ENCODE data around the gene STARD10. TPM values are rescaled to one million over a fixed set of nuclear protein-coding genes. Genes with fewer than 3 reads are reported as not detected.

The STARD10 gene
- total RNA-seq, 1 donor from 2014 or later = 20.9 TPM

DNA sequence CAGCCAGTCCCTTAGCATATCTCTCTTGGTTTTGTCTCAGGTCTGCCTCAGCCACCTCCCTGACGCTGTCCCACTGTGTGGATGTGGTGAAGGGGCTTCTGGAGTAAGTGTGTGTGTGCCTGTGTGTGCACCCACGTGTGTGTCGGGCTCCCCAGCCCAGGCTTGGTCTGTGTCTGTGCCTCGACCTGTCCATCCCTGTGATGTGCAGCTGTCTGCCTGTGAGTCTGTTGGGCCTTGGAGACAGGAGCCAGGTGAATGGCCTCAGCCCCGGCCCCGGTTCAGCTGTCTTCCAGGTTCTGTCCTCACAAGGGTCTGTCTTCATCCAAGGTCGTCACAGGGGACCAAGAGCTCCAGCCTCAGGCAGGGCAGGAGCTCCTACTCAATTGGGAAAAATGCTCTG lies 30.2 kb upstream of the STARD10 start:
- DNase-seq (ENCODE audit: low spot score in 2 of 2) = no peak

DNA sequence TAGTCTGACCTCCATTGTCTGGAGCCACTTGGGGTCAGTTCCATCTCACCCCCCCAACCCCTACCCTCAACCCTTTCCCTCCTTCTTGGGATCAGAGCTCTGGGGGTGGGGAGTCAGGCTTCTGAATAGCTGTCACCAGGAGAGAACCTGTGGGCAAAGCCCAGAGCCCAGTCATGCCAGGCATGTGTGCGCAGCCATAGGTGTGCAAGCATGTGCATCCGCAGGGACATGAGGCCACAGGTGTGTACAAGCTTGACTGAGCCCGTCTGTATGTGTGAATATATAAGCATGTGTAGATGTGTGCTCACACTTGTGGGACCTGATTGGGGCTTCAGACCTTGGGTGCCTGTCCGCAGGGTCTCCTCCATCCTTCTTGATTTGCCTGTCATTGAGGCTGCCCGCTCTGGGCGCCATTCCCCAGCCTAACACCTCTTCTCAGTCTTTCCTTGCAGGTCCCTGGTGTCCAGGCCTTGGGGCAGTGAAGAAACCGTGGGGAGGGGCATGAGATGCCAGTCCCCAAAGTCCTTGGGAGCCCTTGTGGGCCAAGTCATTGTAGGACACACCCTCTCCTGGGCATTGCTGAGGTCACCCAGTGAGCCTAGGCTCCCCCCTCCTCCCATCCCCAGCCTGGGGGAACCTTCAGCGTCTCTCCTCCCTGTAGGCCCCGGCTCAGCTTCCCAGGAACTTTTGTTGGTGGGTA lies 29.4 kb upstream of the STARD10 start:
- no peak for DNase-seq (ENCODE audit: low spot score in 2 of 2)
- TF ChIP-seq, protein P1, sequence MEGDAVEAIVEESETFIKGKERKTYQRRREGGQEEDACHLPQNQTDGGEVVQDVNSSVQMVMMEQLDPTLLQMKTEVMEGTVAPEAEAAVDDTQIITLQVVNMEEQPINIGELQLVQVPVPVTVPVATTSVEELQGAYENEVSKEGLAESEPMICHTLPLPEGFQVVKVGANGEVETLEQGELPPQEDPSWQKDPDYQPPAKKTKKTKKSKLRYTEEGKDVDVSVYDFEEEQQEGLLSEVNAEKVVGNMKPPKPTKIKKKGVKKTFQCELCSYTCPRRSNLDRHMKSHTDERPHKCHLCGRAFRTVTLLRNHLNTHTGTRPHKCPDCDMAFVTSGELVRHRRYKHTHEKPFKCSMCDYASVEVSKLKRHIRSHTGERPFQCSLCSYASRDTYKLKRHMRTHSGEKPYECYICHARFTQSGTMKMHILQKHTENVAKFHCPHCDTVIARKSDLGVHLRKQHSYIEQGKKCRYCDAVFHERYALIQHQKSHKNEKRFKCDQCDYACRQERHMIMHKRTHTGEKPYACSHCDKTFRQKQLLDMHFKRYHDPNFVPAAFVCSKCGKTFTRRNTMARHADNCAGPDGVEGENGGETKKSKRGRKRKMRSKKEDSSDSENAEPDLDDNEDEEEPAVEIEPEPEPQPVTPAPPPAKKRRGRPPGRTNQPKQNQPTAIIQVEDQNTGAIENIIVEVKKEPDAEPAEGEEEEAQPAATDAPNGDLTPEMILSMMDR (IDR thresholded peaks at IDR 0.05) = no peak
- H3K9me3 ChIP-seq = no peaks in the 10 kb centered on the region
- H3K4me3 ChIP-seq = no peak overlapping the region
- peaks cover 6 to 8% of the 10 kb centered on the region in 2 donors for H3K4me1 ChIP-seq
- H3K27me3 ChIP-seq = no peaks in the 10 kb centered on the region
- intact Hi-C loops (cut with DNase I) = loop anchor here (2.0 kb wide), 1 partner anchor 356 kb away; no protein-coding TSS in a partner anchor
- H3K27ac ChIP-seq = peak overlapping the region; percentile 75 to 78
- H3K36me3 ChIP-seq = peaks cover 9 to 12% of the 10 kb centered on the region in 2 donors

More for the DNA sequence above, 30.2 kb upstream of the STARD10 start:
- TF ChIP-seq, protein P1 (IDR thresholded peaks at IDR 0.05) = no peak
- peaks cover 1 to 9% of the 10 kb centered on the region in 2 donors for H3K36me3 ChIP-seq
- no peak overlapping the region for H3K4me3 ChIP-seq
- no peaks in the 10 kb centered on the region for H3K27me3 ChIP-seq
- intact Hi-C loops (cut with DNase I) = no loop called here
- peak overlapping the region; percentile 65 to 75 for H3K27ac ChIP-seq
- no peaks in the 10 kb centered on the region for H3K9me3 ChIP-seq
- peaks cover 6 to 8% of the 10 kb centered on the region in 2 donors for H3K4me1 ChIP-seq

DNA sequence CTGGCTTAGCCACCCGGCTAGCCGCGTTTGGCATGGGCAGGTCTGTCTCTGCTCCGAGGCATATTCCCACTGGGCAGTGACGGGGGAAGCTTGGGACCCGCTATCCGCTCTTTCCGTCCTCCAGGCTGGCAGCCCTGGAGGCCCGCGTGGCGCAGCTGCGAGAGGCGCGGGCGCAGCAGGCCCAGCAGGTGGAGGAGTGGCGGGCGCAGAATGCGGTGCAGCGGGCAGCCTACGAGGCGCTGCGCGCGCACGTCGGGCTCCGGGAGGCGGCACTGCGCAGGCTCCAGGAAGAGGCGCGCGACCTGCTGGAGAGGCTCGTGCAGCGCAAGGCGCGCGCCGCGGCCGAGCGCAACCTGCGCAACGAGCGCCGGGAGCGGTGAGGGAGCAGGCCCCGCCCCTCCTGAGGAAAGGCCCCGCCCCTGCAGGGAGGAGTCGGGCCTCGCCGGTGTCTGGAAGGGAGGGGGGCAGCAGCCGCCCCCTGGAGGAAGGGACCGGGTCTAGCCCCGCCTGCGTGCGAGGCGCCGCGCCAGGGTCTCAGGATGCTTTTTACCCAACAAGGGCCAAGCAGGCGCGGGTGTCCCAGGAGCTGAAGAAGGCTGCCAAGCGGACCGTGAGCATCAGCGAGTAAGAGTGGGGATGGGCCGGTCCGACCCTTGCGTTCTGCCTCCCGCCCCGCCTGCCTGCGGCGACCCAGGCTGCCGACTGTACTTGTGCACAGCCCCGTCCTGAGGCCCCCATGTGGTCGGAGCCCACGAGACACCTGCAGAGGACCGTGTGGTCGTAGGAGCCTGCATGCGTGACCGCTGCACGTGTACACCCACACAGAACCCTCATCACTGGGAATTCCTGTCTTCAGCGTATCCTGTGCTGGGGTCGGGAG lies 28.3 kb upstream of the STARD10 start:
- Histone ChIP-seq H3K4me3 (peak overlapping the region; percentile 65 to 67), H3K36me3 (peaks cover 14 to 17% of the 10 kb centered on the region in 2 donors), H3K27me3 (no peaks in the 10 kb centered on the region), H3K27ac (peak overlapping the region; percentile 75 to 78), H3K4me1 (peaks cover 6 to 8% of the 10 kb centered on the region in 2 donors), H3K9me3 (no peaks in the 10 kb centered on the region)
- peak in 1 of 2 donors; percentile 93 for DNase-seq (ENCODE audit: low spot score in 2 of 2)
- intact Hi-C loops (cut with DNase I) = loop anchor here (2.0 kb wide), 1 partner anchor 357 kb away; no protein-coding TSS in a partner anchor
- TF ChIP-seq, protein P1 (IDR thresholded peaks at IDR 0.05) = peak; percentile 15 to 50 (median 37)

DNA sequence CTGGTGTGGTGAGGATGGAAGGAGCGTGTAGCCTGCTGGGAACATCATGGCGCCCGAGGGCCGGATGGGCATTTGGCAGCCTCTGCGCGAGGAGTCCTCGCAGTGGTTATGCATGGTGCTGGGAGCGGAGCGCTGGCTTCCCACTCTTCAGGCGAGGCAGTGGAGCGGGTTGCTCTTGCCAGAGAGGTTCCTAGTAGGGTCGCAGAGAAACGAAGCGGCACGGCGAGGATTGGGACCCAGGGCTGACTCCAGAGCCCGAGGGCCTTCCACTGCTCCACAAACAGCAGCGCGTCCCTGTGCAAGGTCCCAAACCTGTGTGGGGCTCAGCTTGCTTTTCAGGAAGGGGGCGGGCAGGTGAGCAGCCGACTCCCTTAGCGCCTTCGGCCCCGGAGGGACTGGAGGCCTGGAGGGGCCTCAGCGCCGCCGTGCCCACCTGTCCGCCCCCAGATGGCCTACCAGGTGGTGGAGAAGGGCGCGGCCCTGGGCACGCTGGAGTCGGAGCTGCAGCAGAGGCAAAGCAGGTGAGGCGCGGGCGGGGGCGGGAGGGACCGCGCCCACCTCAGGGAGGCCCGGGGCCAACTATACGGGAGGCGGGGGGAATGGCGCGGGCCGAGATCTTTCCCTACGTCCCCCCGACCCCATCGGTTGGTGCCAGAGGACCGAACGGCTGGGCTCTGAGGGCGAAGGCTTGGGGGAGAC lies 27.5 kb upstream of the STARD10 start:
- H3K4me3 ChIP-seq = peak overlapping the region; percentile 65 to 67
- peaks cover 6 to 8% of the 10 kb centered on the region in 2 donors for H3K4me1 ChIP-seq
- peak overlapping the region; percentile 75 to 78 for H3K27ac ChIP-seq
- TF ChIP-seq, protein P1 (IDR thresholded peaks at IDR 0.05) = no peak
- no peaks in the 10 kb centered on the region for H3K9me3 ChIP-seq
- intact Hi-C loops (cut with DNase I) = no loop called here
- no peak for DNase-seq (ENCODE audit: low spot score in 2 of 2)
- no peaks in the 10 kb centered on the region for H3K27me3 ChIP-seq
- H3K36me3 ChIP-seq = peaks cover 14 to 17% of the 10 kb centered on the region in 2 donors

DNA sequence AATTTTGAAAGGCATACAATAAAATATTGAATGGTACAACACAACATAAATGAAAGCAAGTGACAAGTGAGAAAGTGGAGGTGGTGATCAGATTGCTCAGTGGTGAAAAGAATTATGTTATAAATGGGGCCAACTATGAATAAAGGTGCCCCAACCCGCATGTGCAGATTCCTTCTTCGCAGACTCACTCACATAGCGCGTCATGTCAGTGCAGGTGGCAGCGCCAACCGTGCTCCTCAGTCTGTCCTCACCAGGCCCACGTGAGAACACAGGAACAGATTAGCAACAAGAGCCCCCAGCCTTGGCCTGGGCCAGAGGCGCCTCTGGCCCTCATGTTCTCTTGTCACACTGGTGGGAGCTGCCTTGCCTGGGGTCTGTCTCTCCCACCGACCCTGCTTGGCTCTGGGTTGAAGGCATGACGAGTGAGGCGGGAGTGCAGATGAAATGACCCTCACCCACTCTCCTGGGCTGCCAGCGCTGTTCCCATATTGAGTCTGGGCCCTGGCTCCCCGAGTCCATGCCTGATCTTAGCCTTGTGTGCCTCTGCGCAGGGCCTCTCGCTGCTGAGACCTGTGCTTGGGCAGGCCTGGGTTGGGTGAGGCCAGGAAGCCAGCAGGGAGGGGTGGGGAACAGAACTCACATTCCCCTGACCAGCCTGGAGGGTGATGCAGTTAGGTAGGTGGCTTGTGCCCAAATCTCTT lies 26.7 kb upstream of the STARD10 start:
- Histone ChIP-seq H3K27ac (no peak overlapping the region), H3K9me3 (no peaks in the 10 kb centered on the region), H3K4me3 (no peak overlapping the region), H3K4me1 (peaks cover 6 to 14% of the 10 kb centered on the region in 2 donors), H3K27me3 (no peaks in the 10 kb centered on the region), H3K36me3 (peaks cover 14 to 17% of the 10 kb centered on the region in 2 donors)
- TF ChIP-seq, protein P1 (IDR thresholded peaks at IDR 0.05) = no peak
- intact Hi-C loops (cut with DNase I) = no loop called here
- no peak for DNase-seq (ENCODE audit: low spot score in 2 of 2)
